ENCODE measurements around the gene IRX2.

Gene IRX2

DNA sequence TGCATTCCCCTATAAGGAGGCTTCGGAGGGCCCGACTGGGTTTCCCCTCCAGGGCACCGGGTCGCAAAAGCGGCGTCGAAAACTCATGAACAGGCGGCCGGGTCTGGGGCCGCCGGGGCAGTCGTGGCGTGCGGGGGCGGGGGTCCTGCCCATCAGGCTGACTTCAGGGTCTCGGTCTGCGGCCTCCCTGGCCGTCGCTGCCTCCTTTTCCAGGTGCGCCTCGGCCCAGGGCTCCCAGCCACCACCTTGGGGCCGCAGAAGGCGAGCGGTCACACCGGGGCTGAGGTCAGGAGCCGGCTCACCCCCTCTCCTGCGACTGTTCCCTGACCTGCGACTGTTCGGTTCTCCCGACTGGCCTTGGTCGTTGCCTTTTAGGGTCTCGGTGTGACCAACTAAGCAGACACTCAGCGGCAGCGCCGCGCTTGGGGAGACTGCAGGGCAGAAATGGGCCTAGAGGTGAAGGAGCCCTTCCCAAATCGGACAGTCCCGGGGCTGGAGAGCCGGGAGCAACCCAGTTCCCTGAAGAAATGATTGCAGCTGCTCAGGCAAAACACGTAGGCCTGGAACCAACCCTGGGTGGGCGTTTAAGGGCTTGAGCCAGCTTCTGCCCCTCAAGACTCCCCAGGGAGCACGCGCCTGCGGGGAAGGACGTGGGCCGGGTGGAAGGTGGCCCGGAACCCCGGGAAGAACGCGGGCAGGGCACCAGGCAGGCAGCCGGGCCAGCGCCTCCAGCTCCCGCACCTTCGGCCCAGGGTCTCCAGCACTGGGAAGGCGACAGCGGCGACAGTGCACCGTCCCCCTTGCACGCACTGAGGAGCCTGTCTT is 11.2 kb downstream of the IRX2 start:
- no peak for DNase-seq (ENCODE audit: low spot score)

DNA sequence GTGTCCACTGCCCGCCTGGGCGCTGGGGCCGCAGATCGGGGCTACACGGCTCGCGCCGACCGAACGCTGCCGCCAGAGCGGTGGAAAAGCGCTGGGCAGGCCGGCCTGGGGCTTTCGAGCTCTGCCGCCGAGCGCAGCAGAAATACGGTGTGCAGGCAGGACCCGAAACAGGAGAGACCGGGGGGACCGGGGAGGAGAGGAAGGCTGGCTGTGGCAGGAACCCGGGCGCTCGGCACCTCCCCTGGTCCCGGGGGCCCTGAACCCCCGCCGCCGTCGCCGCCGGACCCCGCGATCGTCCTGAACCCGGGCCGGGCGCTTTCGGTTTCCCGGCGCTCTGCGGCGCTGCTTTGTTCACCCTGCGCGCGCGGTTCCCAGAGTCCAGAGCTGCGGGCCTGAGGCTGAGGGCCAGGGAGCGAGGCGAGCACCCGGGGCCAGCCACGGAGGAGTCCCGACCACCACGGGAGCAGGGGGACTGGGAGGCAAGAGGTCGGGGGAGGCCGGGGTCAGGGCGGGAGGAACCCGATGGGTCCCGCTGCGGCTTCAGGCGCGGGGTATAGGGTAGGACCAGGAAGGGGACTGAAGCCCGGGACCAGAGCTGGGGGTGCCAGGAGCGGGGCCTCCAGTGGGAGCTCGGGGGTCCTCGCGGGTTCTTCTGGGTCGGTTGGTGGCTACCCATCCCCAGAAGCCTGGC is 12.0 kb downstream of the IRX2 start:
- DNase-seq (ENCODE audit: low spot score), result no peak

DNA sequence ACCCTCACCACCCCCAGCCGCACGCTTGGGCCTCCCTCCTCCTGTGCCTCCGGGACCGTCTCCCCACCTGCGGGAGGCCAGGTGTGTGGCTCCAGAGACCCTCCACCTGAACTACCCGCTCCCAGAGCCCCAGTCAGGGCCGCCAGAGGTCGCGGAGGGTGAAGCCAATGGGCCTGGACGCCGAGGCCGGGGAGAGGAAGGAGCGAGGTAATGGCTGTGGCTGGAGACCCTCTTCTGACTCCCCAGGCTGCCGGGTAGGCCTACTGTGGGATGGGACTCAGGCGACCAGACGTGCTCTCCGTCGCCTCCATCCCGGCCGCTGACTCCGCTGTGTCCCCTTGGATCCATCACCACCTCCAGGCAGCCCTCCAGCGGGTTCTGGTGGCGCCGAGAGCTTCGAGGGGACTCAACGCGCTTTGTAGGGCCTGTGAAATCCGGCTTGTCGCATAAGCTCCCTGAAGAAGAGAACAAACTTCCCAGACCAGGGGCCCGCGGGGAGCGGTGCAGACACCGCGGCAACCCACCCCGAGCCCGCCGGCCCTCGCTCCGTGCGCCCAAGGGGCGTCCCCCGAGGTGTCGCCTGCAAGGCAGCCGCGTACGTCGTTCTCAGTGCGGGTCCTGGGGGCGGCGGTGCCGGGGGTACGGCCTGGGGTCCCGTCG is 12.6 kb downstream of the IRX2 start:
- no peak for DNase-seq (ENCODE audit: low spot score)

DNA sequence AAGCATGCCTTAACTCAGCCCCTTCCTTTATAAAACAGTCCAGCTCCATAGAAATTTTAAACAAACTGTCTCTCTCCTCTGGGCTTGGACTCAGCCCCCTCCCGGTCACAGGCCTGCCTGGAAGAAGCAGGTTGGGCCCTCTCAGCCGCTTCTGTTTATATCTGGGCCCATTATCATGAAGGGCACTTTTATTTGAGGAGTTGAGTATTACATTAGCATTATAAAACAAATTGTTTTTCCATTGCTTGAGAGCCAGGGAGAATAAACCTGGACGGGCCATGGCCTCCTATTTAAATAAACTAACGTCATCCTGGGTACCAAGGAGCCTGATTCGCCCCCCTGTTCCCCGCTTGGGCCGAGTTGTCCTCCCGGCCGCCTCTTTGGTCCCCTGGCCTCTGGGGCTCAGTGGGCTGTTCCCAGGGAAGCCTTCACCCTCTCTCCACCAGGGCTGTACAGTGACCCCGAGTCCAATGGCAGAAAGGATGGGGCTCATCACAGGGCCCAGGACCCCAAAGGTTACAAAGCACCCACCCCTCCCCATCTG is 13.2 kb downstream of the IRX2 start:
- DNase-seq (ENCODE audit: low spot score), result no peak

DNA sequence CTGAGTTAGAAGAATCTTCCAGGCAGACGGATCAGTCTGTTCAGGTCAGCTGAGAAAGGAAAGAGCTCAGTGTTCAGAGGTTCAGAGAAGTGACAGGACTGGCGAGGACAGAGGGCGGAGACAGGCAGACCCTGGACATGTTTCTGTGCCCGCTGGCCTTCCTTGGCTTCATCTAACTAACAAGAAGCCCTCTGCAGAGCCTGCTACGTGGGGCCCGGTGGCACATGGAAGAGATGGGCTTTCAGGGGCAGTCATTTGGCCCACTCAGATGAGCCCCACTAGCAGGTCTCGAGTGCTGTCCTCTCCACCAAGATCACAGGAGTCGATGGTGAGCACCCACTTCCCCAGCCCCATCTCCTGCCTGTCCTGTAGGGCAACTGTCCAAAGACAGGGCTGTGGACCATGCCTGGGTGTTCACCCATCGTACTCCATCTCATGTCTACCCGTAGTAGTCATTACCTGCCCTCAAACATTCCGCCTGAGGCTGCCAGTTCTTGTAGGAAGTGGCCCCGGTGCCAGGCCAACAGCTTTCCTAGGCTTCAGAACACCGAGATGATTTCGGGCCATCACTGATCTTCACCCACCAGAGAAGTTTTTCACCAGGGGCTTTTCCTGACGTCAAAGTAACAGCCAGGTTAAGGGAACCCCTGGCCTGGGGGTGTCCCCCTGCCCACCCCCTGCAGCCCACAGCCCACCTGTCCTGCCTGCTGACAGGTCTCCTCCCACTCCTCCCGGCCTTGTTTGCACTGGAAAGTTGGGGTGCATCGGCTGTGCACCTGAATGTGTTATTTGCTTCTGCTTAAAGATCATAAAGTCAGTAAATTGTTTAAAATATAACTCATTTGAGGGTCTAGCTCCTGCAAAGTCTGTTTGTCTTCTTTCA is 14.0 kb downstream of the IRX2 start:
- no peak for DNase-seq (ENCODE audit: low spot score)

DNA sequence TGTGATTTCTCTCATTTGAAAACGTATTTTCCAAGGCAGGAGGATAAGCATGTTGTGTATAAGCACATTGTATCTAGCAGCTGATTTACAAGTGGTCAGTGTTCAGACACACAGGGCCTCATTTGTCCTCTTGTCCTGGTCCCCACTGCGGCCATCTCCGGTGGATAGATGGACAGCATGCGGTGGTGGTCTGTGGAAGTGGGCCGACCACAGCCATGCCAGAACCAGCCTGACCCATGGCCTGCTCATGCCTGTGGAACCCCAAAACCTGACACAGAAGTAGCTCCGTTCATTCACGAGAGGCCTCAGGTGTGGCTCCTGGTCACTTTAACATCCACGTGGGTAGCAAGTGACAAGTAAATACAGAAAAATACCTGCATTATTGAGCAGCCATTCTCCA is 14.6 kb downstream of the IRX2 start:
- DNase-seq (ENCODE audit: low spot score), result no peak

DNA sequence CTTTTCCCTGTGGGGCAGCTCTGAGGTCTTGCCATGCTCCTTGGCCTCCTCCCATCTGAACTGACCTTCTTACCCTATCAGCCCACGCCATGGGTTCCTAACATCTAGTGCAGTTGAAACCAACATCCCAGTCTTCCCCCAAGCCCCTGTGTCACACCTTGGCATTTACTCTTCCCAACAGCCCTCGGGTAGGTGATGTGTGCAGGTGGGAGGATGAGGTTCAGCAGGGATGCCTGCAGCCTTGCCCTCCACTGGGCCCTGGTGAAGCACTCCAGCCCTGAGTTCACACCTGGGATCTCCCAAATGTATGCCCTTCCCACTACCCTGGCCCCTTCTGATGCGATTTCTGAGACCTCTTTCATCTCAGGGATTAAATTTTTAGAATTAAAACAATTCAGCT is 15.5 kb downstream of the IRX2 start:
- DNase-seq (ENCODE audit: low spot score), result no peak

DNA sequence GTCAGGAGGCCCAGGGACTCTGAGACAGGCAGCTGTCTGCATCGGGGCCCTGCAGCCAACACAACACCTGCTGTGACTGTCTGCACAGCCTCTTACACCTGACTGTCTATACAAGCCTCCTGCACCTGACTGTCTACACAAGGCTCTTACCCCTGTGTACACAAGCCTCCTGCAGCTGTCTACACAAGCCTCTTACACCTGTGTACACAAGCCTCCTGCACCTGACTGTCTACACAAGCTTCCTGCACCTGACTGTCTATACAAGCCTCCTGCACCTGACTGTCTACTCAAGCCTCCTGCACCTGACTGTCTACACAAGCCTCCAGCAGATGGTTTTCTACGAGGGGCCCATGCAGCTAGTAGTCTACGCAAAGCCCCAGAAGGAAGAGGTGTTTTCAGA is 18.6 kb downstream of the IRX2 start:
- DNase-seq (ENCODE audit: low spot score), result no peak

DNA sequence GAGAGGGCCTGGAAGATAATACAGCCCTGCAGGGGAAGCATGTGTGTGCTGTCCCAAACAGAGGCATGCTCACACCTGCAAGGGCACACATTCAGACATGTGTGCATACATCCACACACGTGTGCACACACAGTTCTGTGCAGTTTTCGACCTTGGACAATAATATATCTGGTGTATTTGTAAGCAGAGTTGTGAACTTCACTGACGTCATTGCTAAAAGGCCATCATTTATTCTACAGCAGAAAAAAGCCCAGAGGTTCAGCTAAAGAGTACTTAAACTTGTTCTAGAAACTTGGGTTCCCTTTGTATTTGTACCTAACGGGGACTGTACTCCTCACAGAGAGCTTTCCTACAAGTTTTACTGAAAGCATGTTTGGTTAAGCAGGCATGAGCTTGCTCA is 19.5 kb downstream of the IRX2 start:
- DNase-seq (ENCODE audit: low spot score), result no peak

DNA sequence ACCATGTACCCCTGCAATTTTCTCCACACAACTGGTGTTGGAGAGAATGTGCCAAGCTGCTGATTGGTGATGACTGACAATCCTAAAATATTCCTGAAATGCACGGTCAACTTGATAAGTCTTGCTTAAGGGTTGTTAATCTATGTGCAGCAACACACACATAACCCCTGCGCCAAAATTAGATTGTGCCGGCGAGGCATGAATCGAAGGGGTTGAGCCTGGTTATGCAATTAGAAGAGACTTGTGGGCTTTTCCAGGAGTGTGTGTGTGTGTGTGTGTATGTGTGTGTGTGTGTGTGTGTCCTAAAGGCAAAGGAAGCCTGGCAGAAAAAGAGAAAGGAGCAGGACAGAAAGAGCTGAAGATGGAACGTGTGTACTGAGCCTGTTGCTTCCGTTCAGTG is 22.3 kb downstream of the IRX2 start:
- no peak for DNase-seq (ENCODE audit: low spot score)

DNA sequence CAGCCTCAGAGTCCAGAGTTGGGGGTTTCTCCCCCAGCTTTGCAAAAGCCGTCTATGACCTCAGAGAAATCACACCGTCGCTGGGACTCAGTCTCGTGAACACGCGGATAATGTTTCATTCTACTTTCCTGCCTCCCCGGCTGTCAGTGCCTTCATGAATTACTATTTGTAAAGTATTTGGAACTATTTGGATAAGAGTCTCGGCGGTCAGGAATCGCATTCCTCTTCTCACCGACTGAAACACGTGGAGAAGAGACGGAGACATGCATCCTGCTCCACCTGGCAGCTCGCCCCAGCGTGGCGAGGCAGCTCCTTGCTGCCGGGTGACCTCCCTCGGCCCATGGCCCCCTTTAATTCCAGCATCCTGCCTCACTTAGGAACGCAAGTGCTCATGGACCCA is 23.9 kb downstream of the IRX2 start:
- no peak for DNase-seq (ENCODE audit: low spot score)

DNA sequence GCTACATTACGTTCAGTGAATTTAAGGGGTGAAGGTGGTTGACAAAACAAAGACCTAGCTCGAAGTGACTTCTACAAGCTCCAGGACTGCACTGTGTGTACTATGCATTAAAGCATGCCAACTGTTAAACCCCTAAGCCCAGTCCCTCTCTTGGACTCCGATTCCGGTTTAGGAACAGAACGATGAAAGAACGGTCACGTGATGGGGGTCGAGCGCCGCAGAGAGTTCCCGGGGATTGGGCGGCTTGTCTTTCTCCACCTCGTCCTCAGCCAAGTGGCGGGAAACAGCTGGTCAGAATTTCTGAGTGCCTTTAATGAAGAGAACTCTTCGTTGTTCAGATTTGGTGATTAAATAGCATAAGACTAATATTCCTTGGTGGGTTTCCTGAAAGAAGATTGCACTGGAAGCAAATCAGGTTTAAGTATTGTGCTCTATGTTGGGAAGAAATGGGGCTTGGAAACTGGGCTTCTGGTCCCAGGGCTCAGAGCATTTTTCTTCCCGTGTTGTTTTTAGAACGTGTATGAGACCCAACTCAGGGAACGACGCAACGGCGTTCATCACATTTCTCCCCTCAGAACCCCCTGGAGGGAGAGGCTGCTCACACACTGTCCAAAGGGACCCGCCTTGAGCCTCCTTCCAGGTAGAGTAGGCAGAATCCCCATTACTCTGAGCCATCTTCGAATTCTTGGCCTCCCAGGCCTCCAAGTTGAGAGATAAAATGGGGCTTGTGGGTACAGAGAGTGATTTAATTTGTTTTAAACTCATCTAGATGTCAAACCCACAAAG is 25.3 kb downstream of the IRX2 start:
- no peak for DNase-seq (ENCODE audit: low spot score)

DNA sequence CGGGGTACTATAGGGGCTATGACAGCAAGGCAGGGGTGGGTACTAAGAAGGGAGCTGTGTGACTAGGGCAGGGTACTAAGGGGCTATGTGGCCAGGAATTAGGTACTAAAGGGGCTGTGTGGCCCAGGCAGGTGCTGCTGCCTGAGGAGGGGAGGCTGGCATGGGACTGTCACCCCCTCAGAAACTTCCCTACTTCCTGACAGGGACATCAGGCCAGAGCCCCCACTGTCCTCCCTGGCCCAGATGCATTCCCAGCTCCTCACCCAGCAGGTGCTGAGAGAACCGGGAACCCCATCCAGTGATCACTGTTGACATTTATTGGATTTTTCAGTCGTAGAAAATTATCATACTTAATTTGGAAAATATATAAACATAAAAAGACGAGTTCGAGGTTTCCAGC is 26.6 kb downstream of the IRX2 start:
- DNase-seq (ENCODE audit: low spot score), result no peak

DNA sequence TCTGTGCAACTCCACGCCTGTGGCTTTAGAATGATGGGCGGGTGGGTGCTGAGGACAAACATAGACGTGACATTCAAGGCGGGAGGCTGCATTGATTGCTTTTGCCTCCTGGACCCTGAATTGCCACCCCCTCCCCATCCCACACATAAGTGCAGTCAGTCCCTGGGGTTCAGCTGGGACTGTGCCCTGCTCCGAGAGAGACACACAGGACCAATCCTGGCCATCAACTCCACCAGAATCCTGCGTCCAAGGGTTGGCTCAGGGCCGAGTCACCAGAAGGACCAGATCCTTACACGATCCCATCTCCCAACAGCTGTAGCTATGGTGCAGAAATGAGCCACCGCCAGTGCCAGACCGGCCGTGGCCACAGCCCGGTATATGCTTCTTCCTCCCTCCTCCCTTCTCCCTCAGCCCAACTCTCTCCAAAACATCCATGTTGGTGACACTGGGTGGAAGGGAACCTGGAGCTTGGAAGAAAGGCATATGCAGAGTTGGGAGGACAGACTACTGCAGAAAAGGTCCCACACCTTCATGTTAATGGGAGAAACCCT is 27.4 kb downstream of the IRX2 start:
- DNase-seq (ENCODE audit: low spot score), result no peak

DNA sequence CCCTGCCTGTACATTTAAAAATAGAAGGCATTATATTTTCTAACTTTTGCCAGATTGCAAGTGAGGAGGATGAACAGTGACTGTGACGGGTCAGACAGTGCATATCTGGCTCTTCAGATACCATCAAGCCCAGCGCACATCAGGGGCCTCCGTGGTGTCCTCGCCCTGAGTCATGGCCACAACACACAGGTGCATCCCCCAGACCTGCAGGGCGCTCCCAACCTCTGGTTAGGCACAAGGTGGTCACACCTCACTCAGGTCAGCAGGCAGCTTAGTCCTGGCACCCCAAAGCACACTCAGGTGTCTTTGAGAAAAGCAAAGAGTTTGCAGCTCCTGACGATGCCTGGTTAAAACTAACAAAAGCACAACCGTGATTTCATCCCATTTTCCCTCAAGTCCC is 28.6 kb downstream of the IRX2 start:
- DNase-seq (ENCODE audit: low spot score), result no peak

DNA sequence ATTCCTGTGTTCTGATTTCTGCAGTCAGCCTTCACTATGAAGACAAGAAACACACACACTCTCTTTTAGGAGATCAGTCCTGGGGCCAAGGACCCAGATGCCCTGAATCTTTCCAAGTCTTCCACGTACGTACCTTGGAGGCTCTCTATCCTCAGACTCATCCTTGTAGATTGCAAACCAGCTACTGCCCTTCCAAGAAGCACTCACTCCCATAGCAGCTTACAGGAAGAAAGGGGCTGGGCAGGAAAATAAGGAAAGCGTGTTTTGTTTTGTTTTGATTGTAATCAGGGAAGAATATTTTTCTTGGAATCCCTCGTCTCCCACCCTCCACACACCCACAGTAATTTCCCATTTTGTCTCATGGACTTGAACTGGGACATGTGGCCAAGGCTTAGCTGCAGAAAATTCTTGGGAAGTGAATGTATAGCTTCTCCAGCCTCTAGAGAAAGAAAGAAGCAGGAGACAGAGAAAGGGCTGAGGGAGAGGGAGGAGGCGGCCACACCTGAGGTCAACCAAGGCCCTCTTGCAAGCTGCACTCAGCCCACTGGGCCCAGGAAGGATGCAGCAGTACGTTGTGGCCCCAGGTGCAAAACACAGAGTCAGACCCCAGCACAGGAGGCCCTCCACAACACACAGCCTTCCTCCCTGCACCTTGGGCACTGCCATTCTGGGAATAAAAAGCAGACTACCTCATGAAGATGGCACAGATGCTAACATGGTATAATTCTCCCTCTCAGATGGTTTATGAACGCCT is 29.9 kb downstream of the IRX2 start:
- no peak for DNase-seq (ENCODE audit: low spot score)

DNA sequence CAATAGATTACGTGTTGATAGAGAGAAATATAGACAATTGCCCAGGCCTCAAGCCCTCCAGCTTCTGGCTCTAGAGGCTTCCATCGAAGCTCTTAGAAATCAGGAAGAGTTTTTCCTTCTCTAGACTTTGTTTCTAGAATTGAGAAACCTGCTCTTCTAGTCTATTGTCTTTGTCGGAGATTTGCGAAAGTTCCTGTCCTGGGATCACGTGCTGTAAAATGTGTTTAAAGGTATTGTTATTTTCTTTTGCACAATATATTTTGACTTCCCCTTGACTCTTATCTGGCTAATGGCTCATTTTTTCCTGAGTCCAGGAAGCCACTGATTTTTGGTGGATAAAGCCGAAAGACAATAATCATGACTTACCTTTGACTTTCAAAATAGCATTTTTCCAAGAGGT is 32.1 kb downstream of the IRX2 start:
- DNase-seq (ENCODE audit: low spot score), result no peak

DNA sequence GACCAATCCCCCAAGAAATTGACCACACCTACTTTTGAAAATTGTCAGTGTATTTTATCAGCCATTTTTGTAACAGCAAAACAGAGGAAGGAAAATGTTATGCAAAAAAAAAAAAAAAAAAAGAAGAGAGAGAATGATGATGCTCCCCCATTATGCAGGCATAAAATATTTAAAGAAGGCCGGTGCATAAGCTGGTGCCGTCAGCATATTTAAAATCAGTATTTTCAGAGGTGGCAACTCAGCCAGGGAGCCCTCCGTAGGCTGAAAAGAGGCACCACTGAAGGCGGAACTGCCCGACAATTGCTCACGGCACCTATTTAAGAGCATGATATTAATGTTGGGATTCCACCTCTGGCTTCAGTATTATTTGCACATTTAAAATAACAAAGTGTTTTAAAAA is 33.4 kb downstream of the IRX2 start:
- no peak for DNase-seq (ENCODE audit: low spot score)

DNA sequence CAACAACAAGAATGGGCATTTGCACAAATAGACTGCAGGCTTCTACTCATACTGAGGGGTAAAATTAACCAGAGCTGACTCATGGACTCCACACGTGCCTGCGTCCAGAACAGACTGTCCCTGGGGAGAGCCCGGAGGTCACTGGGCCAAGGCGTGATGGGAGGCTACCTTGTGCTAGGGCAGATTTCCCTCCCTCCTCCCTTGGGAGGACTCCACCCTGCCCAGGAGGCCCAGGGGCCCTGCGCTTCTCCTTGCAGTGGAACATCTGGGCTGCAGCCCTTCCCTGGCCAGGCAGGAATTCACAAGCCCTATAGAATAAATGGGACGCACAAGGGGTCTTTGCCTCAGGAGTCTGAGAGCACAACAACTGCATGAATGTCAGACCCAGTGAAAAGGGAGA is 35.6 kb downstream of the IRX2 start:
- no peak for DNase-seq (ENCODE audit: low spot score)

DNA sequence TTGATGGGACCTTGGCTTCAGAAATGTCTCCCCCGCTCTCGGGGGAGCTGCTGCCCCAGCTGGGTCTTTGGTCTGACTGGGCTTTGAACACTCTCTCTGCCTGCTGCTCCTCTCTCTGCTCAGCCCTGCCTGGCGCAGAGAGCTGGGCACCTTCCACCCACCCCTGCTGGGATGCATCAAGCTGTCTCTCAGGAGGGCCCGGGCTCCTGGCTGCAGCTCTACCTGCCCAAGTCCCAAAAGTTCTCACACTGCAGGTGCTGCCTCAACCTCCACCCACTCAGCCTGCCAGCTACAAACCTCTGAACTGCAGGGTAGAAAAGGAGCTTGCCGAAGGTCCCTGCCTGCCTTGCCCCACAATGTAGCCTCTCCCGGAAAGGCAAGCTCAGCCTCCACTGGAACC is 36.7 kb downstream of the IRX2 start:
- no peak for DNase-seq (ENCODE audit: low spot score)

Measured in CD4-positive, alpha-beta T cell treated with Interleukin-15 for 4 hours (primary cell).